Glomerular visceral epithelial cell (primary cell): ENCODE measurements around the gene ZPBP2.
"Not testable (repeated sequence)": the region's sequence is repeated elsewhere in the genome, so short reads cannot be mapped to it uniquely, and the experiment has no call there.

ENCODE experiments used
- DNase-seq: peaks from one replicate; pipeline ENCODE4 v3.0.0-alpha.2; 2016; ENCODE audit errors: extremely low spot score

The ZPBP2 gene

GRCh38 chr17:39855911-39856649 is 11.9 kb upstream of the ZPBP2 start:
- not testable (repeated sequence) for DNase-seq

- DNase-seq: no peak
Measured at GRCh38 chr17:39861235-39861634, 6.8 kb upstream of the ZPBP2 start.

- no peak for DNase-seq
Measured at GRCh38 chr17:39863244-39863917, 4.6 kb upstream of the ZPBP2 start.

- peak; percentile 63 for DNase-seq
Measured at GRCh38 chr17:39863918-39864746, 3.9 kb upstream of the ZPBP2 start, which contains the start of gene IKZF3. Gene IKZF3 (minus strand): TSS chr17:39864312. CDS start chr17:39864126, 186 bp downstream.

GRCh38 chr17:39866013-39866730 is 1.8 kb upstream of the ZPBP2 start:
- no peak for DNase-seq

GRCh38 chr17:39867084-39867879 is 720 bp upstream of the ZPBP2 start:
- DNase-seq: no peak

GRCh38 chr17:39868554-39868942 is 546 bp downstream of the ZPBP2 start:
- no peak for DNase-seq

- no peak for DNase-seq
Measured at GRCh38 chr17:39870776-39871175, 2.8 kb downstream of the ZPBP2 start.

GRCh38 chr17:39871801-39872200 is 3.8 kb downstream of the ZPBP2 start:
- DNase-seq: no peak

GRCh38 chr17:39872751-39873150 is 4.7 kb downstream of the ZPBP2 start:
- no peak for DNase-seq

- not testable (repeated sequence) for DNase-seq
Measured at GRCh38 chr17:39886102-39886501, 18.1 kb downstream of the ZPBP2 start.

GRCh38 chr17:39887078-39887477 is 19.1 kb downstream of the ZPBP2 start:
- DNase-seq: no peak

- no peak for DNase-seq
Measured at GRCh38 chr17:39889200-39889599, 21.2 kb downstream of the ZPBP2 start.

GRCh38 chr17:39894681-39895376 is 26.8 kb downstream of the ZPBP2 start:
- no peak for DNase-seq

- DNase-seq: no peak
Measured at GRCh38 chr17:39898088-39898487, 30.1 kb downstream of the ZPBP2 start.

- no peak for DNase-seq
Measured at GRCh38 chr17:39899215-39899614, 31.2 kb downstream of the ZPBP2 start.

GRCh38 chr17:39902027-39902426 is 34.0 kb downstream of the ZPBP2 start:
- DNase-seq: not testable (repeated sequence)

GRCh38 chr17:39903158-39903884 is 35.3 kb downstream of the ZPBP2 start:
- peak; percentile 19 for DNase-seq

- no peak for DNase-seq
Measured at GRCh38 chr17:39904990-39905288, 36.9 kb downstream of the ZPBP2 start.
